A673 (cell line): Measurements from ENCODE around the gene LRRTM2. TPM values are rescaled to one million over a fixed set of nuclear protein-coding genes. Genes with fewer than 3 reads are reported as not detected.

Experiments
- BruUV-seq: library from RNA; stranded (reverse); fragments of 400-500 nt; replicated peaks from 2 replicates; lab custom pipeline; 2021; lab: Mats Ljungman, UMichigan
- CTCF ChIA-PET: fragments of 300-600 bp; sonication (Branson Sonifier 250); formaldehyde crosslinking; loops from one replicate; lab custom pipeline; 2022; ENCODE audit warnings: antibody characterized with exemption; lab: Charles Lee
- POLR2A ChIA-PET: fragments of 300-600 bp; sonication (Branson Sonifier 250); formaldehyde crosslinking; loops from one replicate; lab custom pipeline; 2022; ENCODE audit warnings: antibody characterized with exemption; ENCODE audit not compliant: low non-redundant PET; lab: Charles Lee
- DNase-seq: peaks from one replicate; pipeline ENCODE4 v3.0.0-alpha.2; 2015; ENCODE audit warnings: low spot score
- H3K27ac ChIP-seq: fragments of 200-600 bp; sonication (generic); 2 replicates; pipeline ENCODE4 v1.5.1; 2016; ENCODE audit warnings: mixed run types, low read depth, mild to moderate bottlenecking, mixed read lengths, antibody characterized with exemption, low read length; ENCODE audit not compliant: poor library complexity, severe bottlenecking
- H3K27me3 ChIP-seq: fragments of 200-600 bp; sonication (generic); replicated peaks from 2 replicates; pipeline ENCODE4 v1.6.1; 2017; ENCODE audit warnings: mixed run types, low read depth, mild to moderate bottlenecking, mixed read lengths, antibody characterized with exemption, low read length; ENCODE audit not compliant: insufficient read depth, poor library complexity
- H3K36me3 ChIP-seq: fragments of 200-600 bp; sonication (generic); 2 replicates; pipeline ENCODE4 v1.6.1; 2016; ENCODE audit warnings: mixed run types, mild to moderate bottlenecking, mixed read lengths, antibody characterized with exemption, low read length; ENCODE audit not compliant: insufficient read depth, poor library complexity, severe bottlenecking
- H3K4me1 ChIP-seq: fragments of 200-600 bp; sonication (generic); 2 replicates; pipeline ENCODE4 v1.6.1; 2017; ENCODE audit warnings: mixed run types, mild to moderate bottlenecking, mixed read lengths, antibody characterized with exemption, low read length; ENCODE audit not compliant: insufficient read depth, poor library complexity, severe bottlenecking
- H3K4me3 ChIP-seq: fragments of 200-600 bp; sonication (generic); 2 replicates; pipeline ENCODE4 v1.5.1; 2016; ENCODE audit warnings: low read depth, mixed run types, mild to moderate bottlenecking, mixed read lengths, low read length; ENCODE audit not compliant: poor library complexity, severe bottlenecking
- H3K9me3 ChIP-seq: fragments of 200-600 bp; sonication (generic); 2 replicates; pipeline ENCODE4 v1.6.1; 2016; ENCODE audit warnings: mixed run types, low read depth, mild to moderate bottlenecking, mixed read lengths, antibody characterized with exemption, low read length; ENCODE audit not compliant: poor library complexity, severe bottlenecking
- CTCF ChIP-seq: fragments of 300-800, 200-600 bp; sonication (generic); conservative IDR thresholded peaks from 2 replicates; pipeline ENCODE4 v1.5.1; 2017; ENCODE audit warnings: low read depth, mild to moderate bottlenecking, antibody characterized with exemption, low read length, moderate library complexity, mixed read lengths
- EZH2 ChIP-seq: fragments of 200-600 bp; sonication (generic); IDR thresholded peaks from 2 replicates; pipeline ENCODE4 v1.6.1; 2017; ENCODE audit warnings: borderline replicate concordance, low read depth, mild to moderate bottlenecking, mixed read lengths, antibody characterized with exemption, low read length; ENCODE audit not compliant: poor library complexity, severe bottlenecking
- intact Hi-C: fragments of 100-400 bp; cut with micrococcal nuclease; formaldehyde crosslinking; loops from one replicate; pipeline ENCODE4 v1.10.0; 2022; ENCODE audit not compliant: unreplicated experiment
- total RNA-seq: library from RNA; stranded (reverse); gene quantifications from 2 replicates; pipeline ENCODE4 v1.2.3, GENCODE V29; 2021

LRRTM2 gene
- total RNA-seq, 1 experiment from 2014 or later = 0.67 TPM

- no TSS peak for BruUV-seq
Measured at GRCh38 chr5:138867011-138867410, 8.1 kb downstream of the LRRTM2 start.

GRCh38 chr5:138853132-138853531 is 22.0 kb downstream of the LRRTM2 start:
- intact Hi-C loops = no loop called here
- H3K4me3 ChIP-seq = no peak overlapping the region
- POLR2A ChIA-PET = no interaction called here
- TF ChIP-seq CTCF (no peak), EZH2 (no peak)
- CTCF ChIA-PET = no interaction called here
- no TSS peak for BruUV-seq
- no peak overlapping the region for H3K27ac ChIP-seq
- no peaks in the 10 kb centered on the region for H3K36me3 ChIP-seq
- no peak for DNase-seq
- no peaks in the 10 kb centered on the region for H3K9me3 ChIP-seq
- H3K27me3 ChIP-seq = no peaks in the 10 kb centered on the region
- peaks cover 8% of the 10 kb centered on the region for H3K4me1 ChIP-seq

More at GRCh38 chr5:138867011-138867410, 8.1 kb downstream of the LRRTM2 start:
- Histone ChIP-seq H3K4me3 (no peak overlapping the region), H3K27ac (no peak overlapping the region), H3K36me3 (peaks cover 6% of the 10 kb centered on the region), H3K4me1 (peaks cover 7% of the 10 kb centered on the region), H3K9me3 (peaks cover 16% of the 10 kb centered on the region), H3K27me3 (no peaks in the 10 kb centered on the region)
- TF ChIP-seq EZH2 = no peak
- TF ChIP-seq CTCF = no peak
- intact Hi-C loops = no loop called here
- ChIA-PET POLR2A (no interaction called here), CTCF (no interaction called here)
- no peak for DNase-seq

GRCh38 chr5:138850865-138851435 is 24.2 kb downstream of the LRRTM2 start:
- Histone ChIP-seq H3K36me3 (no peaks in the 10 kb centered on the region), H3K4me3 (no peak overlapping the region), H3K9me3 (no peaks in the 10 kb centered on the region), H3K27me3 (no peaks in the 10 kb centered on the region), H3K27ac (no peak overlapping the region), H3K4me1 (peaks cover 8% of the 10 kb centered on the region)
- intact Hi-C loops = no loop called here
- TF ChIP-seq EZH2 (no peak), CTCF (no peak)
- DNase-seq = no peak
- ChIA-PET POLR2A (no interaction called here), CTCF (no interaction called here)
- BruUV-seq = no TSS peak
